Measurements from ENCODE around the gene GOLGA2. TPM values are rescaled to one million over a fixed set of nuclear protein-coding genes. Genes with fewer than 3 reads are reported as not detected.

Gene GOLGA2
- total and polyA plus RNA-seq, 12 donors: 35.8 to 221 (median 85.6) TPM

DNA sequence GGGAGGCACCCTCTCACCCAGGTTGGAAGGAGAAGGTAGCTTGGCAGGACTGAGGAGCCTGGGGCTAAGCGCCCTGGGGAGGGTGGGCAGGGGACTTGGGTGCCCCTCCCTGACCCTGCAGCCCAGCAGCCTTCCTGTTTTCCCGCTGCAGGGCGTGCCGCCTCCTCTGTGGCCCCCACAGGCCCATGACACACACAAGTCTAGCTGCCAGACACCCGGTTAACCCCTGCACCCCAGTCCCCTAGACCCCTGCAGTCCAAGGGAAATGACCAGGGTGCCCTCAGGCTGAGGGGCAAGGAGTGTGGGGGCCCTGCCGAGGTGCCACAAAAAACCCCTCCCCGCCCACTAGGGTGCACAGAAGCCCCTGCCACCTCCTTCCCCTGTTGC, 33.0 kb downstream of the GOLGA2 start:
- DNase-seq: no peak
- 64 to 68% (median 66%) methylated on average over 2 to 7 of the region's 7 CpGs for WGBS, 4 donors

DNA sequence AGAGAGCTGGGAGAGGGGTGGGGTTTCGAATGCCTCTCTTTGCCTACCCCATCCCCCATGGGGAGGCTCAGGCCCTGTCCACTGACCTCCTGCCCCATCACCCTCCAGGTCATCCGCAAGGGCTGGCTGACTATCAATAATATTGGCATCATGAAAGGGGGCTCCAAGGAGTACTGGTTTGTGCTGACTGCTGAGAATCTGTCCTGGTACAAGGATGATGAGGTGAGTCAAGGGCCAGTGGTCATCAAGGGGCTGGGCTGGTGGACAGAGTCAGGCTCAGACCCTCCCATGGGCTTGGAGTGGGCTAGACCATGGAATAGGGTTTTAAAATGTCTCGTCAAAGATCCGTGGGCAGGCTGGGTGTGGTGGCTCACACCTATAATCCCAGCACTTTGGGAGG, 33.7 kb downstream of the GOLGA2 start:
- TF ChIP-seq CTCF (IDR thresholded peaks at IDR 0.05) (no peak), POLR2A (IDR thresholded peaks at IDR 0.05) (no peak)
- intact Hi-C loops (cut with DNase I): no loop called here
- WGBS, 4 donors: 89 to 98% (median 91%) methylated on average over 4 of the region's 4 CpGs
- no peak overlapping the region for H3K27ac ChIP-seq
- H3K27me3 ChIP-seq: no peaks in the 10 kb centered on the region
- H3K4me3 ChIP-seq: no peak overlapping the region
- H3K4me1 ChIP-seq (replicated peaks in 1 of 2): peaks cover 0 to 12% of the 10 kb centered on the region in 2 donors
- DNase-seq: no peak
- no peaks in the 10 kb centered on the region for H3K36me3 ChIP-seq (replicated peaks in 1 of 2)
- no peaks in the 10 kb centered on the region for H3K9me3 ChIP-seq (replicated peaks in 1 of 3)

More for the DNA sequence above, 33.0 kb downstream of the GOLGA2 start:
- TF ChIP-seq CTCF (IDR thresholded peaks at IDR 0.05) (no peak), POLR2A (IDR thresholded peaks at IDR 0.05) (no peak)
- Histone ChIP-seq H3K27ac (no peak overlapping the region), H3K27me3 (no peaks in the 10 kb centered on the region), H3K9me3 (replicated peaks in 1 of 3) (no peaks in the 10 kb centered on the region), H3K4me3 (no peak overlapping the region), H3K4me1 (replicated peaks in 1 of 2) (peaks cover 0 to 12% of the 10 kb centered on the region in 2 donors), H3K36me3 (replicated peaks in 1 of 2) (no peaks in the 10 kb centered on the region)
- intact Hi-C loops (cut with DNase I): no loop called here

GRCh38 chr9:128233817-128234406, 41.9 kb downstream of the GOLGA2 start:
- no peak for TF ChIP-seq POLR2A (IDR thresholded peaks at IDR 0.05)
- no peak for TF ChIP-seq CTCF (IDR thresholded peaks at IDR 0.05)
- Histone ChIP-seq H3K27ac (no peak overlapping the region), H3K9me3 (replicated peaks in 1 of 3) (no peaks in the 10 kb centered on the region), H3K4me3 (no peak overlapping the region), H3K36me3 (replicated peaks in 1 of 2) (no peaks in the 10 kb centered on the region), H3K27me3 (no peaks in the 10 kb centered on the region), H3K4me1 (replicated peaks in 1 of 2) (no peaks in the 10 kb centered on the region)
- intact Hi-C loops (cut with DNase I): no loop called here
- DNase-seq: no peak
- WGBS, 4 donors: 79 to 91% (median 88%) methylated on average over 14 to 28 of the region's 28 CpGs

- Histone ChIP-seq H3K36me3 (replicated peaks in 1 of 2) (no peaks in the 10 kb centered on the region), H3K9me3 (replicated peaks in 1 of 3) (no peaks in the 10 kb centered on the region), H3K27me3 (no peaks in the 10 kb centered on the region), H3K4me3 (no peak overlapping the region), H3K4me1 (replicated peaks in 1 of 2) (no peaks in the 10 kb centered on the region), H3K27ac (no peak overlapping the region)
- no peak for DNase-seq
- intact Hi-C loops (cut with DNase I): no loop called here
- no peak for TF ChIP-seq CTCF (IDR thresholded peaks at IDR 0.05)
- no peak for TF ChIP-seq POLR2A (IDR thresholded peaks at IDR 0.05)
- WGBS, 4 donors: 81 to 89% (median 85%) methylated on average over 14 to 22 of the region's 22 CpGs
Measured at GRCh38 chr9:128232528-128233428, 43.0 kb downstream of the GOLGA2 start.
